ENCODE results near the gene COL11A2.

The COL11A2 gene

GRCh38 chr6:33170176-33171015 is 21.9 kb downstream of the COL11A2 start:
- DNase-seq (ENCODE audit: low read depth): peak; percentile 92
- H3K4me3 ChIP-seq (ENCODE audit: low read depth, low read length): no peak overlapping the region
- TF ChIP-seq MYC (IDR thresholded peaks at IDR 0.05; ENCODE audit: low read depth, low read length): no peak
- TF ChIP-seq CTCF (IDR thresholded peaks at IDR 0.05; ENCODE audit: low read depth, low read length): no peak
- TF ChIP-seq, protein P1, sequence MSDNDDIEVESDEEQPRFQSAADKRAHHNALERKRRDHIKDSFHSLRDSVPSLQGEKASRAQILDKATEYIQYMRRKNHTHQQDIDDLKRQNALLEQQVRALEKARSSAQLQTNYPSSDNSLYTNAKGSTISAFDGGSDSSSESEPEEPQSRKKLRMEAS (IDR thresholded peaks at IDR 0.05; ENCODE audit: low read depth, low read length): no peak
- no peak for TF ChIP-seq POLR2A (IDR thresholded peaks at IDR 0.05; ENCODE audit: extremely low read depth, insufficient read length)

DNA sequence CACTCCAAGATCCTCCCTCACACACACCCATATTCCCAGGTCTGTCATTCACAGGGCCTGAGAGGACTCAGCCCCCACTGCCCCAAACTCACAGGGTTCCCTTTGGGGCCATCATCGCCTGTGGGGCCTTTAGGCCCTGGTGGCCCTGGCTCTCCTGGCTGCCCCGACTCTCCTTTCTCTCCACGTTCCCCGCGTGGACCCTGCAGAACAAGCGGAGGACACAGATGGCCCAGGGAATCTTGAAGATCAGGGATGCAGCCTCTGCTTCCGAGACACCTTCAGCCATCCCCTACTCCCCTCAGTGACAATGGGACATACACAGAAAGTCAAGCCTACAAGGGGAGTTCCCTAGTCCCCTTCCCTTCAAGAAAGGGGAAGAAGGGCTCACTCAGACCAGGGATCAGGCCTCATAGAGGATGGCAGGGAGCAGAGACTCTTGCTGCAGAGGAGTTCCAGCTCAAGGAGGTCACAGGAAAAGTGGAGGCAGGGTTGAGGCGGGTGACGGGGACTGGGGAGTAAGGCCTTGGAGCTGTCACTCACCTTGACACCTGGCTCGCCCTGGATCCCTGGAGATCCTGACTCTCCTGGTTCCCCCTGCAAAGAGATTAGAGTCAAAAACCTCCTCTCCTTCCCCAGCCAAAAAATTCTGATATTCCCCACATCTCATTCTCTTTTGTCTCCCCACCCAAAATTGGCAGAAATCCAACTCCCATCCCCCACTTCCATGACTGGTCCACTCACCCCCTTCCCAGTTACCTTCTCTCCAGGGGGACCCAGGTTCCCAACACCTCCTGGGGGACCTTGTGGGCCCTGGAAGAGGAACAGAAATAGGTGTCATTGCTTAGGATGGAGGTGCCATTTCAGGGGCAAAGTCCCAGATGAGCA is 22.7 kb downstream of the COL11A2 start:
- H3K4me3 ChIP-seq (ENCODE audit: low read depth, low read length): no peak overlapping the region
- peak; percentile 32 for DNase-seq (ENCODE audit: low read depth)
- TF ChIP-seq POLR2A (IDR thresholded peaks at IDR 0.05; ENCODE audit: extremely low read depth, insufficient read length) (no peak), CTCF (IDR thresholded peaks at IDR 0.05; ENCODE audit: low read depth, low read length) (no peak)
- TF ChIP-seq, protein P1 (IDR thresholded peaks at IDR 0.05; ENCODE audit: low read depth, low read length): no peak

DNA sequence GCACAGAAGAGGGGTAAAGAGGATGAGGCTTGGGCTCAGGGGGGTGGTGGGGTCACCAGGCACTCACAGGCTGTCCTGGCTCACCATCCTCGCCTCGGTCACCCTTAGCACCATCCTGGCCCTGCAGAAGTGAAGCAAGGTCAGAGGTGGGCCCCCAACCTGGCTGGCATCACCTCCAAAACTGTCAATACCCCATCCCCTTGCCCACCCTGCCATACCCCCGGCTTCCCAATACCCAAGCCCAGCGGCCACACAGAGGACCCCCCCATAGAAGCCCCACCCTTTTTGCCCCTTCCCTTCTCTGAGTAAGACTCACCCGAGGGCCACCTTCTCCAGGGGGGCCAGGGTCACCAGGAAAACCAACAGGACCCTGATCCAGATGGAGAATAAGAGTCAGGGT is 23.6 kb downstream of the COL11A2 start:
- TF ChIP-seq CTCF (IDR thresholded peaks at IDR 0.05; ENCODE audit: low read depth, low read length): no peak
- no peak for TF ChIP-seq MYC (IDR thresholded peaks at IDR 0.05; ENCODE audit: low read depth, low read length)
- TF ChIP-seq, protein P1 (IDR thresholded peaks at IDR 0.05; ENCODE audit: low read depth, low read length): no peak
- TF ChIP-seq POLR2A (IDR thresholded peaks at IDR 0.05; ENCODE audit: extremely low read depth, insufficient read length): no peak
- H3K4me3 ChIP-seq (ENCODE audit: low read depth, low read length): no peak overlapping the region
- DNase-seq (ENCODE audit: low read depth): no peak

DNA sequence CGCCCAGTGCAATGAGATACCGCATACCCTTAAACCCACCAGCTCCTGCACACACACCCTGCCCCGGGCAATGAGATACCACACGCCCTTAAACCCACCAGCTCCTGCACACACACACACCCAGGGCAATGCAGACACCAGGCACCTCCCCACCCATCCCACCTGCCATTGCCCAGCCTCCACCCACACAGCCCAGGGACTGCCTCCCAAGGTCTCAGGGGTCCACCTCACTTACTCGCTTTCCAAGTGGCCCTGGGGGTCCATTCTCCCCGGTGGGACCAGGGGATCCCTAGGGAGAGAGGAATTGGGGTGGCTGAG is 24.0 kb downstream of the COL11A2 start:
- DNase-seq (ENCODE audit: low read depth): no peak
- no peak for TF ChIP-seq MYC (IDR thresholded peaks at IDR 0.05; ENCODE audit: low read depth, low read length)
- TF ChIP-seq POLR2A (IDR thresholded peaks at IDR 0.05; ENCODE audit: extremely low read depth, insufficient read length): no peak
- TF ChIP-seq CTCF (IDR thresholded peaks at IDR 0.05; ENCODE audit: low read depth, low read length): no peak
- TF ChIP-seq, protein P1 (IDR thresholded peaks at IDR 0.05; ENCODE audit: low read depth, low read length): no peak
- no peak overlapping the region for H3K4me3 ChIP-seq (ENCODE audit: low read depth, low read length)

GRCh38 chr6:33167374-33168283 is 24.6 kb downstream of the COL11A2 start:
- TF ChIP-seq MYC (IDR thresholded peaks at IDR 0.05; ENCODE audit: low read depth, low read length) (no peak), POLR2A (IDR thresholded peaks at IDR 0.05; ENCODE audit: extremely low read depth, insufficient read length) (no peak), CTCF (IDR thresholded peaks at IDR 0.05; ENCODE audit: low read depth, low read length) (no peak)
- TF ChIP-seq, protein P1 (IDR thresholded peaks at IDR 0.05; ENCODE audit: low read depth, low read length): no peak
- no peak overlapping the region for H3K4me3 ChIP-seq (ENCODE audit: low read depth, low read length)
- no peak for DNase-seq (ENCODE audit: low read depth)

Data from NB4 (cell line).